ENCODE measurements around the gene OR51V1.

DNA sequence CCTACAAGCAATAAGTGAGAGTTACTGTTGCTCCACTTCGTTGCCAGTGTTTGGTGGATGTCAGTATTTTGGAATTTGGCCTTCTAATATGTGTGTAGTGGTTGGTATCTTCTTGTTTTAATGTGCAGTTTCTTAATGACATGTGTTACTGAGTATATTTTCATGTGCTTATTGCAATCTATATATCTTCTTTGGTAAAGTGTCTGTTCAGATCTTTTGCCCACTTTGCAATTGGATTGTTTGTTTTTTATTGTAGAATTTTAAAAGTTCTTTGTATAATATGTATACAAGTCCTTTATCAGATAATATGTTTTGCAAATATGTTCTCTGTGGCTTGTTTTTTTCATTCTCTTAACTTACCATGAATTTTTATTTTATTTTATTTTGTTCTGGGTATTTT, 7.7 kb downstream of the OR51V1 start:
- TF ChIP-seq POLR2A (IDR thresholded peaks at IDR 0.05; ENCODE audit: low read depth, low read length) = no peak
- no peak for TF ChIP-seq TAF1 (IDR thresholded peaks at IDR 0.05; ENCODE audit: borderline replicate concordance, low read depth, low read length)
- TF ChIP-seq POLR2AphosphoS5 (IDR thresholded peaks at IDR 0.05; ENCODE audit: low read depth, low read length) = no peak

Measured in GM12892 (cell line).